Naive thymus-derived CD8-positive, alpha-beta T cell (primary cell): ENCODE measurements around the gene LDLR. TPM values are rescaled to one million over a fixed set of nuclear protein-coding genes. Genes with fewer than 3 reads are reported as not detected.
"Not testable (repeated sequence)": the region's sequence is repeated elsewhere in the genome, so short reads cannot be mapped to it uniquely, and the experiment has no call there.

ENCODE experiments used
- ATAC-seq, 2 donors: fragments of 150-1000 bp; cut with Tn5 transposase in 1 of 2; sonication (Bioruptor Pico), chemical (Tn5 transposase) in 1 of 2; 1 replicate in 1 of 2; 2 replicates in 1 of 2; pipeline ENCODE4 v1.10.0; 2021; ENCODE audit warnings: mild to moderate bottlenecking in 2 of 2, moderate library complexity in 2 of 2
- POLR2A ChIA-PET: fragments of 350-600 bp; sonication (Branson Sonifier 250); formaldehyde crosslinking; loops from one replicate; lab custom pipeline; 2021; ENCODE audit warnings: antibody characterized with exemption; lab: Charles Lee
- DNase-seq, 10 donors: peaks; one replicate each; pipeline versions ENCODE4 v3.0.0 to v3.0.0-alpha.2; 2020 to 2022
- H3K27ac Mint-ChIP-seq, 10 donors: one replicate each; pipeline ENCODE4 v1.8.0; 2020 to 2022; ENCODE audit warnings: mild to moderate bottlenecking in 10 of 10, mixed read lengths in 10 of 10, moderate library complexity in 4 of 10, inconsistent platforms in 1 of 10
- H3K27me3 Mint-ChIP-seq, 5 donors: one replicate each; pipeline ENCODE4 v1.8.0; 2021 to 2022; ENCODE audit warnings: mixed read lengths in 5 of 5
- H3K36me3 Mint-ChIP-seq, 3 donors: one replicate each; pipeline ENCODE4 v1.8.0; 2020 to 2022; ENCODE audit warnings: mixed read lengths in 3 of 3, mild to moderate bottlenecking in 2 of 3, inconsistent platforms in 1 of 3
- H3K4me1 Mint-ChIP-seq, 4 donors: one replicate each; pipeline ENCODE4 v1.8.0; 2021 to 2022; ENCODE audit warnings: mixed read lengths in 4 of 4
- H3K4me3 Mint-ChIP-seq, 10 donors: one replicate each; pipeline ENCODE4 v1.8.0; 2020 to 2022; ENCODE audit warnings: mild to moderate bottlenecking in 10 of 10, mixed read lengths in 10 of 10, moderate library complexity in 6 of 10, inconsistent platforms in 1 of 10
- H3K9me3 Mint-ChIP-seq, 9 donors: one replicate each; pipeline ENCODE4 v1.8.0; 2020 to 2022; ENCODE audit warnings: mixed read lengths in 9 of 9, mild to moderate bottlenecking in 3 of 9, inconsistent platforms in 1 of 9, moderate library complexity in 1 of 9
- polyA plus RNA-seq, 3 donors: library from polyadenylated mRNA; unstranded; fragments of 300-500 nt; fragmentation: Illumina TruSeq; gene quantifications; one replicate each; pipeline ENCODE4 v1.2.3, GENCODE V29; 2021
- total RNA-seq, 8 experiments: library from RNA in 2 of 8; stranded (reverse) in 2 of 8; gene quantifications; one replicate each; pipeline ENCODE4 v1.2.3 and lab custom pipeline; 2021 to 2026

Gene LDLR
- total and polyA plus RNA-seq, 5 experiments from 2014 or later, result 3.2 to 22.8 (median 7.7) TPM

DNA sequence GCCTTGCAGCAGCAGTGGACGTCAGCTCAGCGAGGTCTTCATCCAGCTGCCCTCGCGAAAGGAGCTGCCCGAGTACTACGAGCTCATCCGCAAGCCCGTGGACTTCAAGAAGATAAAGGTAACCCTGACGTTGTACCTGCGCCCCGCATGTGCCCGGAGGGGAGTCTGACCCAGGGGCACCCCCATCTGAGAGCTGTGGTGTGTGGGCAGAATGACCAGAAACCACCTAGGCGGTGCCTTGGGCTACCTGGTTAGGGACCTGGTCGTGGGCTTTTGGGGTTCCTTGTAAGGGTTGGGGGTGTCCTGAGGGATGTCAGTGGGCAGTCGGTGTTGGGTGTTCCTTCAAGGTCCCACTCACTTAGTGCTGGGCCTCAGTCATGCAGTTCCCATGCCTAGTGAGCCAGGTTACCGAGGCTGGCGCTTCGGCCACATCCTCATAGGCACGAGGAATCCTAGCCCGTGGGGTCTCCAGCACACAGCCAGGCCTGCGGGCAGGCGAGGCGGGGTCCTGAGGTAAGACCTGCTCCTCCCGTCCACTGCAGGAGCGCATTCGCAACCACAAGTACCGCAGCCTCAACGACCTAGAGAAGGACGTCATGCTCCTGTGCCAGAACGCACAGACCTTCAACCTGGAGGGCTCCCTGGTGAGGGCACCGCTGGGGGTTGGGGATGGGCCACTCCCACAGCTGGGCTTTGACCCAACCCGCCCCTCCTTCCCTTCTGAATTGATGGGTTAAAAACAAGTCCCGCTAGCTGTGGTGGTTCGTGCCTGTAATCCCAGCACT is 30.8 kb upstream of the LDLR start:
- DNase-seq (no peak), ATAC-seq (no peak)
- POLR2A ChIA-PET, result no interaction called here
- no peak overlapping the region for H3K4me3 Mint-ChIP-seq
- no peaks in the 10 kb centered on the region for H3K9me3 Mint-ChIP-seq
- H3K36me3 Mint-ChIP-seq, result peaks cover 0 to 33% (median 0%) of the 10 kb centered on the region in 3 donors
- H3K27ac Mint-ChIP-seq, result no peak overlapping the region
- no peaks in the 10 kb centered on the region for H3K27me3 Mint-ChIP-seq
- H3K4me1 Mint-ChIP-seq, result peaks cover 0 to 7% (median 2%) of the 10 kb centered on the region in 4 donors

DNA sequence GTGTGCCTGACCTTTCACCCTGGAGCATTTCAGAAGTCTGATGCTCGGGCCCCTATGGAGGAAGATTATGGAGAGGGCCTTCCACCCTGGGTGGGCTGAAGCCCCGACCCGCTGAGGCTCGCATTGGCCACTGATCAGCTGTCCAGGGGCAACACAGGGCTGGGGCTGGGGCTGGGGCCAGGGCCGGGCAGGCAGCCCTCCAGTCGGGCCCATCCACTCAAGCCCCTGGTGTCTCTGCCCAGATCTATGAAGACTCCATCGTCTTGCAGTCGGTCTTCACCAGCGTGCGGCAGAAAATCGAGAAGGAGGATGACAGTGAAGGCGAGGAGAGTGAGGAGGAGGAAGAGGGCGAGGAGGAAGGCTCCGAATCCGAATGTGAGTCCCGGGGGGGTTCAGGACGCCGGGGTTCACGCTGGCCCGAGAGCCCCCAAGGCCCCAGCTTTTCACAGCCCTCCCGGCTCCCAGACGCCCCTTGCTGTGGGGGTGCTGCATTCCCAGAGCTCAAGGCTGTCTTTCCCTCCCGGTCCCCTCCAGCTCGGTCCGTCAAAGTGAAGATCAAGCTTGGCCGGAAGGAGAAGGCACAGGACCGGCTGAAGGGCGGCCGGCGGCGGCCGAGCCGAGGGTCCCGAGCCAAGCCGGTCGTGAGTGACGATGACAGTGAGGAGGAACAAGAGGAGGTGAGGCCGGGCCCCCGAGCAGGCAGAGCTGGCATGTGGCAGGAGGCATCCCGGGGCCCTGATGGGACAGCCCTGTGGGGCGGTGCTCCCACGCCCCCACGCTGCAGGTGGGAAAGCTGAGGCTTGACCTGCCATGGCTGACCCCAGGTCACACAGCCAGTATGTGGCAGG is 29.5 kb upstream of the LDLR start:
- POLR2A ChIA-PET, result no interaction called here

DNA sequence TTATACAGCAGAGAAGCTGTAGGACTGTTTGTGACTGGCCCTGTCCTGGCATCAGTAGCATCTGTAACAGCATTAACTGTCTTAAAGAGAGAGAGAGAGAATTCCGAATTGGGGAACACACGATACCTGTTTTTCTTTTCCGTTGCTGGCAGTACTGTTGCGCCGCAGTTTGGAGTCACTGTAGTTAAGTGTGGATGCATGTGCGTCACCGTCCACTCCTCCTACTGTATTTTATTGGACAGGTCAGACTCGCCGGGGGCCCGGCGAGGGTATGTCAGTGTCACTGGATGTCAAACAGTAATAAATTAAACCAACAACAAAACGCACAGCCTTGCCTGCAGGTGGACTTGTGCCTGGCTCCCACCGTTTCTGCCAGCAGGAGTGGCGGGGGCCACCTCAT is 27.3 kb upstream of the LDLR start:
- ATAC-seq, result no peak
- Mint-ChIP-seq H3K4me1 (no peaks in the 10 kb centered on the region), H3K27me3 (no peaks in the 10 kb centered on the region), H3K9me3 (no peaks in the 10 kb centered on the region), H3K27ac (no peak overlapping the region), H3K4me3 (no peak overlapping the region), H3K36me3 (peaks cover 0 to 46% (median 0%) of the 10 kb centered on the region in 3 donors)
- no peak for DNase-seq
- POLR2A ChIA-PET, result no interaction called here

More for the DNA sequence above, 29.5 kb upstream of the LDLR start:
- Mint-ChIP-seq H3K36me3 (peaks cover 0 to 37% (median 0%) of the 10 kb centered on the region in 3 donors), H3K27me3 (no peaks in the 10 kb centered on the region), H3K27ac (peak overlapping the region in 1 of 10 donors; percentile 48), H3K4me1 (peaks cover 0 to under 1% (median 0%) of the 10 kb centered on the region in 4 donors), H3K9me3 (no peaks in the 10 kb centered on the region), H3K4me3 (no peak overlapping the region)
- ATAC-seq (no peak), DNase-seq (no peak)

DNA sequence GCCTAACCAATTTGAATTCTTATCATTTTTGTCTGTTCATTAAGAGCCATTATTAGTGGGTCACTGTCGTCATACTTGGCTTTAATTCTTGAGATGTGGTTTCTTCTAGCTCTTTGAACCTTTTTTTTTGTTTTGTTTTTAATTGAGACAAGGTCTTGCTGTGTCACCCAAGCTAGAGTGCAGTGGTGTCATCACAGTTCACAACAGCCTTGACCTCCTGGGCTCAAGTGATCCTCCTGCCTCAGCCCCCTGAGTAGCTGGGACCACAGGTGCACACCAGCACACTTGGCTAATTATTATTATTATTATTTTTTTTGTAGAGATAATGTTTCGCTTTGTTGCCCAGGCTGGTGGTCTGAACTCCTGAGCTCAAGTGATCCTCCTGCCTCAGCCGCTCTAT is 25.8 kb upstream of the LDLR start:
- H3K36me3 Mint-ChIP-seq, result peaks cover 0 to 48% (median 5%) of the 10 kb centered on the region in 3 donors
- H3K4me3 Mint-ChIP-seq, result no peak overlapping the region
- ATAC-seq (no peak), DNase-seq (no peak)
- peak overlapping the region in 2 of 10 donors; percentile 11 to 13 for H3K27ac Mint-ChIP-seq
- no peaks in the 10 kb centered on the region for H3K4me1 Mint-ChIP-seq
- no peaks in the 10 kb centered on the region for H3K9me3 Mint-ChIP-seq
- H3K27me3 Mint-ChIP-seq, result no peaks in the 10 kb centered on the region
- POLR2A ChIA-PET, result no interaction called here

DNA sequence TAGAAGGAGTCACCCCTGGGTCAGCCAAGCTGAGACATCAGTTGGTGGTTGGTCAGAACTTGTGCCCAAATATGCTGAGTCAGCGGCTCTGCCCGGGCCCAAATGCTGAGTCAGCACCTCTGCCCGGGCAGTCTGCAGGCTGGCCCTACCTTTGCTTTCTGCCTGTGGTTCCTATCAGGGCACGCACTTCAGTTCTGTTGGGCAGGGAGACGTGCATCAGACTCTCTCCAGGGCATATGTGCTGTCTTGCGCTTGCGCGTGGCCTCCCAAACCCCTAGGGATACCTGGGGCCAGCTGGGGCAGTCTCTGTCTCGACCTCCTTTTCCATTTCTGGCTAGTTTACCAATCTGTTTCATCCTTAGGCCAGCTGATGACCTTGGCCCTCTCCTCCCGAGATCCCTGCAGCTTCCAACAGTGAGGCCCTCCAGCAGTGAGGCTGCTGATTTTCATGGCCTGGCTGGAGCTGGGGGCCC is 24.4 kb upstream of the LDLR start:
- H3K27me3 Mint-ChIP-seq, result no peaks in the 10 kb centered on the region
- H3K9me3 Mint-ChIP-seq, result no peaks in the 10 kb centered on the region
- H3K4me3 Mint-ChIP-seq, result no peak overlapping the region
- DNase-seq (no peak), ATAC-seq (no peak)
- POLR2A ChIA-PET, result no interaction called here
- H3K4me1 Mint-ChIP-seq, result peaks cover 0 to 7% (median under 1%) of the 10 kb centered on the region in 4 donors
- H3K27ac Mint-ChIP-seq, result no peak overlapping the region
- peaks cover 0 to 42% (median 5%) of the 10 kb centered on the region in 3 donors for H3K36me3 Mint-ChIP-seq

DNA sequence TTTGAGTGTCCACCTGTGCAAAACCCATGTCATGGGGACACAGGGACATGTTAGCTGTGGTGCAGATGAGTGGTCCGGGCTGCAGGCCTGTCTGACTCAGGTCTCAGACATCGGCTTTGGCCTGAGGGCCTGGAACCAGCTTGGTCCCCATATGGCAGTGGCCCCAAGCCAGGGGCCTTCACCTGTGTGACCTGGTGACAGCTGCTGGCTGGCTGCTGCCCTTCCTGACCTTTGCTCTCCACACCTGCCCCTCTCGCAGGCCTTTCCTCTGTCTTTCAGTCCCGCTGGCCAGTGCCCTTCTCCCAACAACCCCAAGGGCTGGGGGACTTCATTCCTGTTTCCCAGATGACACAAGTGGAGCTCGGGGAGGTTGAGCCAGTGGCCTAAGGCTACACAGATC is 22.9 kb upstream of the LDLR start:
- Mint-ChIP-seq H3K4me1 (peaks cover 0 to 8% (median under 1%) of the 10 kb centered on the region in 4 donors), H3K36me3 (peaks cover 0 to 34% (median 5%) of the 10 kb centered on the region in 3 donors), H3K27me3 (no peaks in the 10 kb centered on the region), H3K27ac (peak overlapping the region in 1 of 10 donors; percentile 71), H3K4me3 (no peak overlapping the region), H3K9me3 (no peaks in the 10 kb centered on the region)
- POLR2A ChIA-PET, result no interaction called here
- ATAC-seq (no peak), DNase-seq (no peak)

DNA sequence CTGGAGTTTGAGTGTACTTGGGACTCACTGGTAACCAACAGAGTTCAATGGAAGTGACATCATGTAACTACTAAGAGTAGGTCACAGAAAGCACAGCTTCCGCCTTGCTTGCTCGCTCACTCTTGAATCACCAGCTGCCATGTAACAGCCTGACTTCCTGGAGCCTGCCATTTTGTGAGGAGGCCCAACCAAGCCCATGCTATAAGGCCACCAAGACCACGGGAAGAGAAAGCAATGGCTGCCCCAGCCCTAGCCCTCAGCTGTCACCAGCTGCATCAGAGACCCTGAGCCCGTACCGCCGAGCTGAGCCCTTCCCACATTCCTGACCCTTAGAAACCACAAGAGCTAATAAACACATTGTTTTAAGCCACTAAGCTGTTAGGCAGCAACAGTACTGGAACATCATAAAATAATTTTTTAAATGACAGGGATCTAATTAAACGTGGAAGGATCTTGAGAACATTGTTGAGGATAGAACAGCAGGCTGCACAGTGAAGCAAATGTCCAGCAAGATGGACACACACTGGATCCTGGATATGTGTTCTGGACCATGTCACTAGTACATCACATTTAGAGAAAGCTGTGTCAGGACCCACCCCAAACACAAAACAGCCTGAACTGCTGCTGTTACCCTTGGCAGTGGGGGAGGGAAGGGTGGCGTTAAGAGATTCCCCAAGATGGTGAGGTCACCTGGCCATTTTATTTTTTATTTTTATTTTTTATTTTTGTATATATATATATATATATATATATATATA is 21.7 kb upstream of the LDLR start:
- DNase-seq, result no peak
- Mint-ChIP-seq H3K4me1 (peaks cover 0 to 8% (median under 1%) of the 10 kb centered on the region in 4 donors), H3K9me3 (no peaks in the 10 kb centered on the region), H3K27me3 (no peaks in the 10 kb centered on the region), H3K27ac (peak overlapping the region in 1 of 10 donors; percentile 34), H3K4me3 (no peak overlapping the region), H3K36me3 (peaks cover 0 to 24% (median 5%) of the 10 kb centered on the region in 3 donors)
- no peak for ATAC-seq
- POLR2A ChIA-PET, result no interaction called here

DNA sequence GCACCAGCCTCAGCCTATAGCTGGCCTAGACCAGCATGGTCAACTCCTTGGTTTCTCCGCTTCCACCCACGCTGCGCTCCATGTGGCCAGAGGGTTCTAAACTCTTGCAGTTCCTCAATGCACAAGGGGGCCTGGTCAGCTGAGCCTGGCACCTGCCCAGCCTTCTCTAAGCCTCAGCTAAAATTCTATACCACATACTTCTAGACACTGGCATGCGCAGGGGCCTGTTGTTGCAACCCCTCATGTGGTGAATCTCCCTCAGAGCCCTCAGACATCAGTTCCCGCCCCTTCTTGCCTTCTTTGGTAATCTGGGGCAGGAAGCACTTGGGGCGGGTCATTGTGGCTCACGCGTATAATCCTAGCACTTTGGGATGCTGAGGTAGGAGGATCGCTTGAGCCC is 19.7 kb upstream of the LDLR start:
- Mint-ChIP-seq H3K4me1 (peaks cover 4 to 15% (median 6%) of the 10 kb centered on the region in 4 donors), H3K36me3 (peaks cover 0 to 14% (median 5%) of the 10 kb centered on the region in 3 donors), H3K4me3 (no peak overlapping the region), H3K27ac (peak overlapping the region in 2 of 10 donors; percentile 55 to 61), H3K9me3 (no peaks in the 10 kb centered on the region), H3K27me3 (no peaks in the 10 kb centered on the region)
- POLR2A ChIA-PET, result no interaction called here
- ATAC-seq (no peak), DNase-seq (no peak)

DNA sequence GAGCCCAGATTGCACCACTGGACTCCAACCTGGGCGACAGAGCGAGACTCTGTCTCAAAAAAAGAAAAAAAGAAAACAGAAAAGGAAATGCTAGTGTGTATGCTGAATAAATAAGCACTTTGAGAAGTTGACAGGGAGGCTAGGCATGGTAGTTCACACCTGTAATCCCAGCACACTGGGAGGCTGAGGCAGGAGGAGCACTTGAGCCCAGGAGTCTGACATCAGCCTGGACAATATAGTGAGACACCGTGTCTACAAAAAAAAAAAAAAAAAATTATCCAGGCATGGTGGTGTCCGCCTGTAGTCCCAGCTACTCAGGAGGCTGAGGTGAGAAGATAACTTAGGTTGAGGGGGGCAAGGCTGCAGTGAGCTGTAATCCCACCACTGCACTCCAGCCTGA is 19.1 kb upstream of the LDLR start:
- H3K27ac Mint-ChIP-seq, result no peak overlapping the region
- H3K36me3 Mint-ChIP-seq, result peaks cover 0 to 11% (median 5%) of the 10 kb centered on the region in 3 donors
- H3K27me3 Mint-ChIP-seq, result no peaks in the 10 kb centered on the region
- ATAC-seq (no peak), DNase-seq (no peak)
- peaks cover 7 to 18% (median 9%) of the 10 kb centered on the region in 4 donors for H3K4me1 Mint-ChIP-seq
- no peak overlapping the region for H3K4me3 Mint-ChIP-seq
- H3K9me3 Mint-ChIP-seq, result no peaks in the 10 kb centered on the region
- POLR2A ChIA-PET, result no interaction called here

DNA sequence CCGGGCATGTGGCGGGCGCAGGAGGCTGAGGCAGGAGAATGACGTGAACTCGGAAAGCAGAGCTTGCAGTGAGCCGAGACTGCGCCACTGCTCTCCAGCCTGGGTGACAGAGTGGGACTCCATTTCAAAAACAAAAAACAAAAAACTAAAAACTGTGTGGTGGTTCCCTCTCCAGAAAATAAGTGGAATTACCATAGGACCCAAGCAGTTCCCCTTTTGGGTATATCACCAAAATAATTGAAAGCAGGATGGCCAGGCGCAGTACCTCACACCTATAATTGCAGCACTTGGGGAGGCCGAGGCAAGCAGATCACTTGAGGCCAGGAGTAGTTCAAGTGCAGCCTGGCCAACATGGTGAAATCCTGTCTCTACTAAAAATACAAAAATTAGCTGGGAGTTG is 15.7 kb upstream of the LDLR start:
- H3K4me3 Mint-ChIP-seq, result no peak overlapping the region
- peaks cover 7 to 18% (median 9%) of the 10 kb centered on the region in 4 donors for H3K4me1 Mint-ChIP-seq
- POLR2A ChIA-PET, result no interaction called here
- no peaks in the 10 kb centered on the region for H3K27me3 Mint-ChIP-seq
- H3K27ac Mint-ChIP-seq, result peak overlapping the region in 1 of 10 donors; percentile 34
- no peaks in the 10 kb centered on the region for H3K9me3 Mint-ChIP-seq
- DNase-seq (no peak), ATAC-seq (no peak)
- no peaks in the 10 kb centered on the region for H3K36me3 Mint-ChIP-seq

DNA sequence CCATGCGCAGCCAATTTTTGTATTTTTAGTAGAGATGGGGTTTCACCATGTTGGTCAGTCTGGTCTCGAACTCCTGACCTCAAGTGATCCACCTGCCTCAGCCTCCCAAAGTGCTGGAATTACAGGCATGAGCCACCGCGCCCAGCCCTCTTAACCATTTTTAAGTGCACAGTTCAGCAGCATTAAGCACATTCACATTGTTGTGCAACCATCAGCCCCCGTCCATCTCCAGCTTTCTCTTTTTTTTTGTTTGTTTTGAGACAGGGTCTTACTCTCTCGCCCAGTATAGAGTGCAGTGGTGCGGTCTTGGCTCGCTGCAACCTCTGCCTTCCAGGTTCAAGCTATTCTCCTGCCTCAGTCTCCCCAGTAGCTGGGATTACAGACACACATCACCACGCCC is 12.5 kb upstream of the LDLR start:
- H3K4me3 Mint-ChIP-seq, POLR2A ChIA-PET, H3K27me3 Mint-ChIP-seq, H3K9me3 Mint-ChIP-seq, H3K27ac Mint-ChIP-seq, DNase-seq, H3K36me3 Mint-ChIP-seq, ATAC-seq: not testable (repeated sequence)
- H3K4me1 Mint-ChIP-seq, result peaks cover 5 to 10% (median 9%) of the 10 kb centered on the region in 4 donors

DNA sequence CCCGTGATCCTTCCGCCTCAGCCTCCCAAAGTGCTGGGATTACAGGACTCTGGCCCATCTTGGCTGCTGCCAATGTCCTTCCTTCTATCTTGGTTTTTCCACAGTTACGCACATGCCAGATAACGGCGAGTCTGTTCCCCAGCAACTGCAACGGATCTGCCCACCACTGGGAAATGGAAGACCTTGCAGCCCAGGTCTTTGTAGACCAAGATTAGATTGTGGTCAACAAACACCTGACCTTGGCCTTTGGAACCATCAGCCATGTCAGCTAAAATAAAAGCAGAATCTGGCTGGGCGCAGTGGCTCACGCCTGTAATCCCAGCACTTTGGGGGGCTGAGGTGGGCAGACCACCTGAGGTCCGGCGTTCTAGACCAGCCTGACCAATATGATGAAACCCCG is 10.4 kb upstream of the LDLR start:
- H3K36me3 Mint-ChIP-seq, result peaks cover 0 to 3% (median 0%) of the 10 kb centered on the region in 3 donors
- peaks cover 6 to 11% (median 10%) of the 10 kb centered on the region in 4 donors for H3K4me1 Mint-ChIP-seq
- H3K4me3 Mint-ChIP-seq, result no peak overlapping the region
- H3K27ac Mint-ChIP-seq, result no peak overlapping the region
- ATAC-seq (no peak), DNase-seq (no peak)
- no peaks in the 10 kb centered on the region for H3K9me3 Mint-ChIP-seq
- POLR2A ChIA-PET, result no interaction called here
- H3K27me3 Mint-ChIP-seq, result peaks cover 0 to 3% (median 0%) of the 10 kb centered on the region in 5 donors
